K562 (cell line): Measurements from ENCODE around the gene IL20. TPM values are rescaled to one million over a fixed set of nuclear protein-coding genes. Genes with fewer than 3 reads are reported as not detected.
A peak's percentile ranks its signal among the peaks of the same experiment; 100 is the strongest.

ENCODE experiments used
- ARHGAP35 ChIP-seq: fragments of 450-650 bp; IDR thresholded peaks from 2 replicates; pipeline ENCODE4 v1.6.1; 2018; ENCODE audit not compliant: partially characterized antibody
- ARID2 ChIP-seq: fragments of 450-650 bp; IDR thresholded peaks from 2 replicates; pipeline ENCODE4 v1.6.1; 2017; ENCODE audit warnings: antibody characterized with exemption, mild to moderate bottlenecking
- ESRRB ChIP-seq: fragments of 250-450 bp; sonication (Bioruptor Pico); IDR thresholded peaks from 2 replicates; pipeline ENCODE4 v1.5.0; 2020; ENCODE audit warnings: mild to moderate bottlenecking, moderate library complexity, borderline replicate concordance
- EZH2 ChIP-seq: IDR thresholded peaks from 2 replicates; pipeline ENCODE4 v1.6.1; 2012; ENCODE audit warnings: low read depth, mild to moderate bottlenecking, inconsistent platforms, low read length, borderline replicate concordance
- FIP1L1 ChIP-seq: fragments of 200-400 bp; formaldehyde crosslinking; IDR thresholded peaks from 2 replicates; pipeline ENCODE4 v1.6.1; 2018; ENCODE audit warnings: mild to moderate bottlenecking, low read depth, low read length; ENCODE audit not compliant: poor library complexity, severe bottlenecking
- FOXK2 ChIP-seq, 2 experiments: fragments of 450-650 bp; IDR thresholded peaks in 1 of 2; conservative IDR thresholded peaks in 1 of 2; 2 replicates each; pipeline ENCODE4 v1.6.1; 2016; ENCODE audit warnings: low read depth in 2 of 2, mild to moderate bottlenecking in 1 of 2
- HDAC8 ChIP-seq: fragments of 450-650 bp; IDR thresholded peaks from 2 replicates; pipeline ENCODE4 v1.6.1; 2016; ENCODE audit warnings: mild to moderate bottlenecking, missing genetic modification characterization, moderate library complexity, missing compliant biosample characterization
- JUN ChIP-seq, 2 experiments: sonication (generic) in 1 of 2; formaldehyde crosslinking in 1 of 2; IDR thresholded peaks; 2 replicates each; pipeline versions ENCODE4 v1.6.1 to v1.8.0; 2012 to 2022; ENCODE audit warnings: borderline replicate concordance in 2 of 2, mild to moderate bottlenecking in 2 of 2, improper control_type of control experiment in 1 of 2, low read depth in 1 of 2, low read length in 1 of 2, missing genetic modification reagents in 1 of 2
- JUNB ChIP-seq: fragments of 450-650 bp; formaldehyde crosslinking; conservative IDR thresholded peaks from 2 replicates; pipeline ENCODE4 v1.4.0; 2020; ENCODE audit warnings: mild to moderate bottlenecking
- MIER1 ChIP-seq: fragments of 450-650 bp; IDR thresholded peaks from 2 replicates; pipeline ENCODE4 v1.6.1; 2016; ENCODE audit warnings: antibody characterized with exemption, mild to moderate bottlenecking, low read depth
- PHF8 ChIP-seq: fragments of 200-600 bp; sonication (generic); IDR thresholded peaks from 2 replicates; pipeline ENCODE4 v1.6.1; 2012; ENCODE audit warnings: mixed run types, mild to moderate bottlenecking, inconsistent platforms, low read length, moderate library complexity, borderline replicate concordance
- PHTF2 ChIP-seq: fragments of 250-450 bp; sonication (Bioruptor Pico); IDR thresholded peaks from 2 replicates; pipeline ENCODE4 v1.5.0; 2021; ENCODE audit warnings: mild to moderate bottlenecking
- POLR3G ChIP-seq: IDR thresholded peaks from 2 replicates; pipeline ENCODE4 v1.6.1; 2011; ENCODE audit not compliant: insufficient read length, insufficient replicate concordance; ENCODE audit errors: extremely low read depth
- RBM15 ChIP-seq: fragments of 200-400 bp; formaldehyde crosslinking; IDR thresholded peaks from 2 replicates; pipeline ENCODE4 v1.6.1; 2018; ENCODE audit warnings: mild to moderate bottlenecking, low read length, moderate library complexity; ENCODE audit not compliant: insufficient read depth
- RBM17 ChIP-seq: fragments of 200-400 bp; formaldehyde crosslinking; IDR thresholded peaks from 2 replicates; pipeline ENCODE4 v1.6.1; 2017; ENCODE audit warnings: low read depth, mild to moderate bottlenecking, low read length, borderline replicate concordance
- SP1 ChIP-seq: sonication (generic); formaldehyde crosslinking; IDR thresholded peaks from 2 replicates; pipeline ENCODE4 v1.8.1; 2022; ENCODE audit warnings: mild to moderate bottlenecking, missing genetic modification reagents
- SRSF9 ChIP-seq: fragments of 200-400 bp; formaldehyde crosslinking; IDR thresholded peaks from 2 replicates; pipeline ENCODE4 v1.6.1; 2017; ENCODE audit warnings: low read depth, low read length, borderline replicate concordance
- ZNF165 ChIP-seq: fragments of 250-450 bp; sonication (Bioruptor Pico); IDR thresholded peaks from 2 replicates; pipeline ENCODE4 v1.4.0; 2020; ENCODE audit warnings: borderline replicate concordance
- ZNF644 ChIP-seq: fragments of 200-800 bp; sonication (Bioruptor generic); IDR thresholded peaks from 2 replicates; pipeline ENCODE4 v1.6.1; 2016; ENCODE audit warnings: low read depth, missing genetic modification characterization, missing compliant biosample characterization
- ZNF778 ChIP-seq: fragments of 450-650 bp; formaldehyde crosslinking; IDR thresholded peaks from 2 replicates; pipeline ENCODE4 v1.4.0; 2020; ENCODE audit warnings: mild to moderate bottlenecking, moderate library complexity
- ZNF79 ChIP-seq: fragments of 250-450 bp; sonication (Bioruptor Pico); IDR thresholded peaks from 2 replicates; pipeline ENCODE4 v1.4.0; 2020; ENCODE audit warnings: low read depth, mild to moderate bottlenecking, moderate library complexity
- polyA plus RNA-seq, 8 experiments: library from polyadenylated mRNA; depleted of rRNA in 4 of 8; stranded (reverse) in 5 of 8; unstranded in 3 of 8; fragments of >200 nt; fragmentation: Nextera tagmentation in 2 of 8; fragmentation: Illumina TruSeq in 1 of 8; extraction: Ambion mirVana in 2 of 8; extraction: Trizol in 1 of 8; gene quantifications; 2 replicates each; pipeline versions ENCODE4 v1.2.1 to v1.2.3, GENCODE V29; 2011 to 2014; ENCODE audit warnings: inconsistent platforms in 1 of 8, missing spikeins in 1 of 8
- total RNA-seq, 7 experiments: library from RNA; depleted of rRNA in 6 of 7; stranded (reverse); fragments of >200 nt in 6 of 7; fragmentation: Illumina TruSeq in 2 of 7; extraction: Trizol in 2 of 7; gene quantifications; 2 replicates each; pipeline versions ENCODE4 v1.2.1 to v1.2.3, GENCODE V29; 2011 to 2021; ENCODE audit warnings: low replicate concordance in 1 of 7
- TF ChIP-seq, protein P1 (sequence below): fragments of 450-650 bp; formaldehyde crosslinking; IDR thresholded peaks from 2 replicates; pipeline ENCODE4 v1.4.0; 2020; ENCODE audit warnings: mild to moderate bottlenecking, moderate library complexity
- TF ChIP-seq, protein P2 (sequence below): fragments of 250-450 bp; sonication (Bioruptor Pico); IDR thresholded peaks from 2 replicates; pipeline ENCODE4 v1.9.0; 2021; ENCODE audit warnings: mild to moderate bottlenecking
- TF ChIP-seq, protein P3 (sequence below): sonication (generic); formaldehyde crosslinking; IDR thresholded peaks from 2 replicates; pipeline ENCODE4 v1.4.0; 2020; ENCODE audit warnings: mild to moderate bottlenecking, missing genetic modification reagents

The IL20 gene
- total and polyA plus RNA-seq, 9 of the 15 experiments (the other 6 are each of a cell fraction or from before 2014, with no cell fraction given) = not detected

DNA sequence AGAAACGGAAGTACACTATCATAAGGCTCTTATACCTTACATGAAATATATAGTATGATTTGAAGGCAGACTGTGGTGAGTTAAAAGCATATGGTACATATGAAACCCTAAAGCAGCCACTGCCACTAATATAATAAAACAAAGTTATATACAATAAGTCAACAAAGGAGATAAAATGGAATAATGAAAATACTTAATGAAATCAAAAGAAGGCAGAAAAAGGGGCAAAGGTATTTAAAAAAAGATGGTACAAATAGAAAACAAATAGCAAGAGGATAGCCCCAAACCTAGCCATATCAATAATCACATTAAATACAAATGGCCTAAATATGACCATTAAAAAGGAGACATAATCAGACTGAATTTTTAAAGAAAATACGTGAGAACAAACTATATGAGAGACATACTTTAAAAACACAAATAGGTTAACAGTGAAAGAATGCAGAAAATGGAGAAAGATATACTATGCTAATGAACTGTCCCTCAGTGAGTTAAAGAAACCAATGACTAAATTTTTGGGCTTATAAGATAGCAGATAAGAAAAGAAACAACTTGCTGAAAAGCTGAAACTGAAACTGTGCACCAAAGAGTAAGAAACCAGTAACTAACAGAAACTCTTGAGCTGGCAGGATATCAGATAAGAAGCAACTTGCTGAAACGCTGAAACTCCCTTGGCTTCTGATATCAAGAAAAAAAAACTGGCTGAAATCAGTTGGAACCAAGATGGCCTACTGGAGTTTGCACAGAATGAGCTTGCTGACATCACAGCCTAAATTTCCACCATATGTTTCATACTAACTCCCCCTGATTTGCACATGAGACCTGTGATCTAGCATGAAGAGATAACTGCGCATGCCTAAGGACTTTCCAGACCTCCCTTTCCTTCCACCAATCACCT, 48.8 kb upstream of the IL20 start (continued):
- TF ChIP-seq, protein P1, sequence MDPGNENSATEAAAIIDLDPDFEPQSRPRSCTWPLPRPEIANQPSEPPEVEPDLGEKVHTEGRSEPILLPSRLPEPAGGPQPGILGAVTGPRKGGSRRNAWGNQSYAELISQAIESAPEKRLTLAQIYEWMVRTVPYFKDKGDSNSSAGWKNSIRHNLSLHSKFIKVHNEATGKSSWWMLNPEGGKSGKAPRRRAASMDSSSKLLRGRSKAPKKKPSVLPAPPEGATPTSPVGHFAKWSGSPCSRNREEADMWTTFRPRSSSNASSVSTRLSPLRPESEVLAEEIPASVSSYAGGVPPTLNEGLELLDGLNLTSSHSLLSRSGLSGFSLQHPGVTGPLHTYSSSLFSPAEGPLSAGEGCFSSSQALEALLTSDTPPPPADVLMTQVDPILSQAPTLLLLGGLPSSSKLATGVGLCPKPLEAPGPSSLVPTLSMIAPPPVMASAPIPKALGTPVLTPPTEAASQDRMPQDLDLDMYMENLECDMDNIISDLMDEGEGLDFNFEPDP (CRISPR knock-in tag) = no peak
- TF ChIP-seq PHF8 (no peak), EZH2 (no peak), ZNF644 (tag) (0 out of 2 replicates have a peak, but pooled peaks have one; percentile 26), ZNF79 (no peak), SP1 (CRISPR knock-in tag) (no peak), MIER1 (peak; percentile 26; the same call in 1 of the 2 replicates), ZNF778 (CRISPR knock-in tag) (no peak), FOXK2 (conservative IDR thresholded peaks at IDR 0.05 in 1 of 2, IDR thresholded peaks at IDR 0.05 in 1 of 2; ENCODE audit: low read depth in 2 of 2) (peak in 1 of 2 experiments; percentile 31; a peak in 1 of 4 replicates), ESRRB (CRISPR knock-in tag) (no peak), ZNF165 (CRISPR knock-in tag) (no peak), HDAC8 (tag) (no peak), ARHGAP35 (no peak), RBM15 (no peak), POLR3G (no peak), PHTF2 (CRISPR knock-in tag) (no peak), FIP1L1 (no peak), SRSF9 (no peak), JUN (IDR thresholded peaks at IDR 0.05; ENCODE audit: borderline replicate concordance, low read depth, low read length) (0 out of 2 replicates have a peak, but pooled peaks have one; percentile 64), JUN (CRISPR knock-in tag; IDR thresholded peaks at IDR 0.05; ENCODE audit: borderline replicate concordance) (no peak), JUNB (CRISPR knock-in tag) (no peak), RBM17 (no peak), ARID2 (no peak)
- TF ChIP-seq, protein P2, sequence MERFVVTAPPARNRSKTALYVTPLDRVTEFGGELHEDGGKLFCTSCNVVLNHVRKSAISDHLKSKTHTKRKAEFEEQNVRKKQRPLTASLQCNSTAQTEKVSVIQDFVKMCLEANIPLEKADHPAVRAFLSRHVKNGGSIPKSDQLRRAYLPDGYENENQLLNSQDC = no peak
- TF ChIP-seq, protein P3, sequence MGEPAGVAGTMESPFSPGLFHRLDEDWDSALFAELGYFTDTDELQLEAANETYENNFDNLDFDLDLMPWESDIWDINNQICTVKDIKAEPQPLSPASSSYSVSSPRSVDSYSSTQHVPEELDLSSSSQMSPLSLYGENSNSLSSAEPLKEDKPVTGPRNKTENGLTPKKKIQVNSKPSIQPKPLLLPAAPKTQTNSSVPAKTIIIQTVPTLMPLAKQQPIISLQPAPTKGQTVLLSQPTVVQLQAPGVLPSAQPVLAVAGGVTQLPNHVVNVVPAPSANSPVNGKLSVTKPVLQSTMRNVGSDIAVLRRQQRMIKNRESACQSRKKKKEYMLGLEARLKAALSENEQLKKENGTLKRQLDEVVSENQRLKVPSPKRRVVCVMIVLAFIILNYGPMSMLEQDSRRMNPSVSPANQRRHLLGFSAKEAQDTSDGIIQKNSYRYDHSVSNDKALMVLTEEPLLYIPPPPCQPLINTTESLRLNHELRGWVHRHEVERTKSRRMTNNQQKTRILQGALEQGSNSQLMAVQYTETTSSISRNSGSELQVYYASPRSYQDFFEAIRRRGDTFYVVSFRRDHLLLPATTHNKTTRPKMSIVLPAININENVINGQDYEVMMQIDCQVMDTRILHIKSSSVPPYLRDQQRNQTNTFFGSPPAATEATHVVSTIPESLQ = no peak
